H4 (cell line): ENCODE results near the gene FXYD2. TPM values are rescaled to one million over a fixed set of nuclear protein-coding genes. Genes with fewer than 3 reads are reported as not detected.
A peak's percentile ranks its signal among the peaks of the same experiment; 100 is the strongest.

ENCODE experiments used
- DNase-seq: peaks from one replicate; pipeline ENCODE4 v3.0.0-alpha.2; 2015; ENCODE audit warnings: low spot score
- total RNA-seq: library from RNA; depleted of rRNA; stranded (reverse); fragments of >200 nt; shearing (Covaris generic); gene quantifications from 2 replicates; pipeline ENCODE4 v1.2.3, GENCODE V29; 2014

The FXYD2 gene
- total RNA-seq, 1 experiment from 2014 or later: not detected

DNA sequence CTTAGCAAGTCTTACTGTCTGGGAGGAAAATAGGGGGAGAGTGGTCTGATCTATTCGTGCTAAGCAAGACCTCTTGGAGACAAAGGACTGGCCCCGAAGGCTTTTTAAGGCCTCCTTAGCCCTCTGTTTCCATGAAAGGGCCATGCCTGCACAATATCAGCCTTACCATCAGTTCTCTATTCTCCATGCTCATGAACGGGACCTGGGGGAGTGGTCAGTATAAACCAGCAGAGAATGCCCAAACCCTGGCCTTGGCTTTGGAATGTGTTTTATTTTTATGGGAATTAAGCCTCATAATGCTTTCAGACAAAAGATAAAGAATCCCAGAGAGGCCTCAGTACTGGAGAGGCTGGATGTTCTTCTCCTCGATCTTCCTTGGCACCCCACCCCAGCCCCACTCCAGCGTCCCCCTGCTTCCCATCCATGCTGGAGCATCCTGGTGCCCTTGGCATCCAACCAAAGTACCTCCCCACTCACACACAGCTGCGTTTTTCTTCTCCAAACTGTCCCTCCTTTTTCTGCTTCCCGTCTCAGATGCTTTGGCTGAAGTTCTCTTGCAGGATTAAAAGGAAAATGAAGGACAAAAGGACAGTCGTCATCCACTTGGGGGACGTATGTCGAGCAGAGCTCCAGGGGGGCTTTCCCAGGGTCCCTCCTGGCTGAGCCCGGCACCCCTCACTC lies 33.3 kb upstream of the FXYD2 start:
- DNase-seq: no peak

DNA sequence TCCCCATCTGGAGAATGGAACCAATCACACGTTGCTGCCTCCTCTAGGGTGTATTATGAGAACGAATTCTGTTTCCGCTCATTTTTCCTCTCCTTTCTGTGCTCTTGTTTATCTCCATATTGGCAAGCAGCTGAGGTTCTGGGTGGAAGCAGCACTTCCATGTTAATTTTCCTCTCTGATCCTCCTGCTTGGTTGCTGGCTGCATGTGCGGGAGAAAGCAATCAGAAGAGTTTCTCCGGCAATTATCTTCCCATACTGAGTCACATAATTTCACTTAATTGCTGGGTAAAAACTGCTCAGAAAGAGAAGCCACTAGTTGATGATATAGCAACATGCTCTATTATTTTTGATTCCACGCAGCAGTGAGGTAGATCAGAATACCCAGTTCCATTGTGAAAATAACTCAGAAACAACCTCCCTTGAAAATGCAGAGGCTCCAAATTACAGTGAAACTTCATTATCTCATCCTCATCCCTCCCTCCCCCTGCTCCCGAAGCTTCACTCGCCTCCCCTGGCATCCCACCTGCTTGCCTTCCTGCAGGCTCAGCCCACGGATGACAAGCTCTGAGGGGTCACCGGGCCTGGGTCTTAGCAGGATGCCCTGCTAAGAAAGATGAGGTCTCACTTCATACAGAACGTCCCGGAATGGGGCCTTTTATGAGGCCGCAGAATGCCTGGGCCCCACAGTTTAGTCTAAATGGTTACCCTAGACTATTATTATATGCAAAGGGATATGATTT lies 31.5 kb upstream of the FXYD2 start:
- DNase-seq: no peak

DNA sequence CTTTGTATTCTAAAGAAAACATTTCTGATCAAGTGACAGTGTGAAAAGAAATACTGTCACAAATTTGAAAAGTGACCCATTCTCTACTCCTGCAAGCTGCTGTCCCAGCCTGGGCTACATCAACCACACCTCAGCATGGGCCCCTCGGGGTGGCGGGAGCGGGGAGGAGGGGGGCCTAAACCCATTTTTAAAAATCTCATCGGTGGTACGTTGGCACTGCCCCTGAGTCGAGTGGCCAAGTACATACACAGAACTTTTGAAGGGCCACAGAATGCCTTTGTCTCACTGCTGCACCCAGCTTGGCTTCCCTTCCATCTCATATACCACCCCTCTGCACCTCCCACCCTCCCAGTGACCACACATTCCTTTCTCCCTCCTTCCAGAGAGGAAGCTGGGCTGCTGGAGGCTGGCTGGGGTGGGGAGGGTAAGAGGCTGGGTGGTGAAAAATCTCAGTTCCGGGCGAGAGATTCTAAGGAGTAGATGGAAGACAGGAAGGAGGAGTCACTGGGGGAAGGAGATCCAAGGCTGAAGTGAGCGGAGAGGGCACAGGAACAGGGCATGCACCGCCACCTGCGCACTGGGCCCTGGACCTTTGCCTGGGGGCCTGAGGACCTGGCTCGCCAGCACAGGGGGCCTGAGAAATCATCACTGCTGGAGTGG lies 30.8 kb upstream of the FXYD2 start:
- DNase-seq: no peak

DNA sequence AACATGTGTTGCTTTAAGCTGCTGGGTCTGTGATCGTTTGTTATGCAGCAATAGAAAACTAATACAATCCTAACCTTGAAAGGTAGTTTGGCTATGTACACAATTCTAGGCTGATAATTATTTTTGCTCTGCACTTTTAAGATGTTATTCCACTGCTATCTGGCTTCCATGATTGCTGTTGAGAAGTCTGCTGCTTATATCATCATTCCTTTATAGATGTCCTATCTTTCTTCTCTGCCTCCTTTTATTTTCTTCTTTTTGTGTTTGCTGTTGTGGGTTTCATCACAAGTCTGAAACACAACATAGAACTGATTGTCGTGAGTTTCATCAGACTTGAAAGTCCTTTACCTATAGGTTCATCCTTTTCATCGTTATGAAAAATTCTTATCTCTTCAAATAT lies 27.8 kb upstream of the FXYD2 start:
- DNase-seq: no peak

DNA sequence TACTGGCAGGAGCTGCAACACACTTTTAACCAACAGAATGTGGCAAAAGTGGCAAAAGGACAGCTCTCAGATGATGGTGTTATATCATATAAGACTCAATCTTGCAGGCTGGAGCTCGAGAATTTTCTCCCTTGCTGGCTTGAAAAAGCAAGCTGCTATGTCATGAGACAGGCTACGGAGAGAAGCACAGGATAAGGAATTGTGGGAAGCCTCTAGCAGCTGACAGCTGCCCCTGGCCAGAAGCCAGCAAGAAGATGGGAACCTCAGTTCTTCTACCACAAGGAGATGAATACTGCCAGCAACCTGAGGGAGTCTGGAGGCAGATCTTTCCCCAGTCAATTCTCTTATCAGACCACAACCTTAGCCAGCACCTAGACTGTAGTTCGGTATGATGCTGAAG lies 27.3 kb upstream of the FXYD2 start:
- no peak for DNase-seq

DNA sequence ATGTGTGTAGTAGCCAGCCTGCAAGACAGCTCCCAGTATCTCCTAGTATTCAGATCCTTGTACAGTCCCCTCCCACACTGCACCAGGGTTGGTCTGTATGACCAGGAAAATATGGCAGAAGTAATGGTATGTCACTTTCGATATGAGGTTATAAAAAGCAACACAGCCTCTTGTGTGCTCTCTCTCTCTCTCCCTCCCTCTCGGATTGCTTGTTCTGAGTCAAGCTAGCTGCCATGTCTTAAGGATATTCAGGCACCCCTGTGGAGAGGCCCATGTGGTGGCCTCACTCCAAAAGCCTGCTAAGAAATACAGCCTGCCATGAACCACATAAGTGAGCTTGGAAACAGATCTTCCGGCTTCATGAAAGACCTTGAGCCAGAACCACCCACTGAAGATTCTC lies 26.6 kb upstream of the FXYD2 start:
- no peak for DNase-seq

DNA sequence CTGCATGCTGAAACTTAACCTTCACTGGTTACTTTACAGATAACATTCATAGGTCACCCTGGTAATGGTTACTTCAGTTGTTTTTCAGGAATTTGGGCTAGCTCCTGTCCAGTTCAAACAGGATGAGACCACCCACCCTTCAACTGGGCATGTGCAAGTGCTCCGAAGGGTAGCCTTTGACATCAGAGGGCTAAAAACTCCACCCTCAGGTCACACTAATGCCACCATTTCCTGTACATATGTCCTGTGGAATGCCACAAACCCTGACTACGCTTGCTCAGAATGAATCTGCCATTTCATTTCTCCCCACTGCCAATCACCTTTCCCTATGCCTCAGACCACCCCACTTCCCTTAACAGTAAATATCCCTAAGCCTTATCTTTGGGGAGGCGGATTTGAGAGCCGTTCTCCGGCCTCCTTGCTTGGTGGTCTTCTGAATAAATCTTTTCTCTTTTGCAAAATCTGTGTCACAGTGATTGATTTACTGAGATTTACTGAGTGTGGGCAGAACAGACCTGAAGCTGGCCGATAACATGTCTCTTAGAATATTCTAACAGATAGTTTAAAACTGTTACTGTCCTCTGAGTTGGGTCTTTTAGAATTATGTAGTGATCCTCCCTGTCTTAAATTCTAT lies 25.4 kb upstream of the FXYD2 start:
- DNase-seq: no peak

DNA sequence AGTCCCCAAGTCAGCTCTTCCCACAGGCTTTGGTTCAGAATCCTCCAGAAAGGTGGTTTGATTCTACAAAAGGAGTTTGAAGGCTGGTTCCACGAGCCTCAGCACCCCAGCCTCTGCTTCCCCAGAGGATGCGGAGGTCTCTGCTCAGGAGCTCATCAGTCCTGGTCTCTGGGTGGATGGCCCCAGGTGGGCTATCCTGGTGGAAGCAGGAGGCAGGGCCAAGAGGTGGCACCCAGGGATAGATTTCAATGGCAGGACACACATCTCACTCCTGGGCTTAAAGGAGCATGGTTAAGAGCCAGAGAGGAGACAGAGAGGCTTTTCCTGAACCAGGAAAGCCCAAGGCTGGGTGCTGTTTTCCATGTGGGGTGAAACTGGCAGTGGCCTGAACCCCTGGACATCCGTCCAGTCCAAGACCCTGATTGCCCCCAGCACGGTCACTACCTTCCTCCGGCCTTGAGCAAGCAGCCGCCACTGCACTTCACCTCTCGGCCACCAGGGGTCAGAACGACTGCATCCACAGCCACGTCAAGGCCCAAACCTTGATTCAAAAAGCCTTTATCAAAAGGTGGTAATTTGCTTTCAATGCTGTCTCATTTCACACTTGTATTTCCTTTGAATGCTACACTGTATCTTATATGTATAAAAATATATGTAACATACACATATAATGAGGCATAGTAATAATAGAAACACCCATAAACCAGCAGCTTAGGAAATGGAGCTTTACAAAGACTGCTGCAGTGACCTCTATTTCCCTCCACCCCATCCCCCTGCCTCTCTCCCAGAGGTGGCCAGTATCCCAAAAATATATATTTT lies 19.3 kb upstream of the FXYD2 start:
- peak; percentile 48 for DNase-seq

DNA sequence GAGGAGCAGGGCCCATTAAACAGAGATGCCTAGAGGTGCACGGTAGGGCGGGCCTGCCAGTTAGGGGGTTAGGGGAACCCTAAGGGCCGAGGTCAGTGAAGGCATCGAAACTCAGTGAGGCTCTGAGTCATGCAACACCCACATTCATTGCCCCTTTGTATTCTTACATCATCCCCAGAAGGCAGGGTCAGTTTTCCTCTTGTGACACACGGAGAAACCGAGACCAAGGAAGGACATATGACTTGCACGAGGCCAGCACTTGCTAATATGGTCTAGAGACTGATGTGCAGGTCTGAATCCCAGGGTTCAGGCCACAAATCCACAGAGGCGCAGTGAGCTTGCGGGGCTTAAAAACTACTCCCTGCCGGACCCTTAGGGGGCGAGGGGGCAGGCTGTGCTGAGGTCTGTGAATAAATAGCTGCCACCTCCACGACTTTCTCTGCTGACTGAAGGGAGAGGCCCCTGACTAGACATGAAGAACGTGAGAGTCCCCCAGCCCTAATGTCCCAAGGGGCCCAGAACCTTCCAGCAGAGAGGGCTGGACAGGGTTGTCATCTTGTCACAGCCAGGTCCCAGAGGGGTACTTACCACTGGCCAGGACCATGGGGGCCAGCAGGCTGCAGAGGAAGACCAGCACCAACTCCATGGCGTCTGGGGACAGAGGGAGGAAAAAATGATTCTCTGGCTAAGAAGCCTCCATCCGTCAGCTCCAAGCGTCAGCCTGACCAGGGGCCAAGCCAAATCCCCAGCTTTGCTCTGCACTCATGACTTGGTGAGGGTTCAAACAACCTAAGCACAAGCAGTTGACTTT lies 17.8 kb upstream of the FXYD2 start:
- no peak for DNase-seq

DNA sequence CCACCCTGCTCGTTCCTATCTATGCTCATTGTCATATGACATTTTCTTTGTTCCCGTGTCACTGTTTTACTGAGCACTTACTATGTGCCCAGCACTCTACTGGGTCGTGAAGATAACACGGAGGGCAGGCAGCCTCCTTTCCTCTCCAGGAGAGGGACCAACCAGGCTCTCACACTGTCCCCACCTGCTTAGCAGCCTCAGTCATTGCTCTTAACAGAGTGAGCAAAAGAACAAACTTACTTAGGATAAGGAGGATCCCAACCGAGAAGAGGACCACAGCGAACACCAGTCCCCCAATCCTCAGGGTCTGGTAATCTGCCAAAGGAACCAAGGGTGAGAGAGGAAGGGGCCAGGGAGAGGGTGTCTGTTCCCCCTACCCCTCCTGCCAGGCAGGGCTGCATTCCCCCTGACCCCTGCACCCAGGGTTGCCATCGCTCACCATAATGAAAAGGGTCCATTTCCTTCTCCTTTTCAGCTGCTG lies 17.0 kb upstream of the FXYD2 start:
- DNase-seq: no peak

DNA sequence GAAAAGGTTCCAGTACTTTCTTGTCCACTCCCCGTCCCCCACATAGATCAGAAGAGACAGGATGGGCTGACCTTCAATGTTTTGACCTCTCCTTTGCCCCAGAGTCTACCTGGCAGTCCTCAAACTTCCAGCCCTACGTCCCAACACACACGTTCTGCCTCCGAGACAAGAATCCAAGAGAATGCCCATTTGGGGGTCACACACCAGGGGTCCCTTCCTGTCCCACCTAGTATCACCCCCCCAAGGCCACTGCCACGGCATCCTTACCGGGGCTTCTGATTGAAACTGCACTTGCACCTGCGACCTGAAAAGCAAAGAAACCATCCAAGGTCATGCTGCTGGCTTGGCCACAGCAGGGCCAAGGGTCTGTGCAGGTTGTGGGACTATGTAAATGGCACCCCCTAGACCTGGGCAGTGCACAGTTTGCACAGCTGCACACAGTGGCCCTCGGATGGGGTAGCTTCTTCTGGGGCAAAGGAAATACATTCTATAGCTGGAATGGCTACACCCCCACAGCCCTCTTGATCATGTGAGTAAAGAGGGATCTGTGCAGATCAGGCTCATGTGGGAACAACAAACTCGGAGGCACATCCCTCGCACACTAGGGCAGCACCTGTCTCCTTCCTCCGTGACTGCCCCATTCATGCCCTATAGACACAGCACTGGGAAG lies 16.5 kb upstream of the FXYD2 start:
- no peak for DNase-seq

DNA sequence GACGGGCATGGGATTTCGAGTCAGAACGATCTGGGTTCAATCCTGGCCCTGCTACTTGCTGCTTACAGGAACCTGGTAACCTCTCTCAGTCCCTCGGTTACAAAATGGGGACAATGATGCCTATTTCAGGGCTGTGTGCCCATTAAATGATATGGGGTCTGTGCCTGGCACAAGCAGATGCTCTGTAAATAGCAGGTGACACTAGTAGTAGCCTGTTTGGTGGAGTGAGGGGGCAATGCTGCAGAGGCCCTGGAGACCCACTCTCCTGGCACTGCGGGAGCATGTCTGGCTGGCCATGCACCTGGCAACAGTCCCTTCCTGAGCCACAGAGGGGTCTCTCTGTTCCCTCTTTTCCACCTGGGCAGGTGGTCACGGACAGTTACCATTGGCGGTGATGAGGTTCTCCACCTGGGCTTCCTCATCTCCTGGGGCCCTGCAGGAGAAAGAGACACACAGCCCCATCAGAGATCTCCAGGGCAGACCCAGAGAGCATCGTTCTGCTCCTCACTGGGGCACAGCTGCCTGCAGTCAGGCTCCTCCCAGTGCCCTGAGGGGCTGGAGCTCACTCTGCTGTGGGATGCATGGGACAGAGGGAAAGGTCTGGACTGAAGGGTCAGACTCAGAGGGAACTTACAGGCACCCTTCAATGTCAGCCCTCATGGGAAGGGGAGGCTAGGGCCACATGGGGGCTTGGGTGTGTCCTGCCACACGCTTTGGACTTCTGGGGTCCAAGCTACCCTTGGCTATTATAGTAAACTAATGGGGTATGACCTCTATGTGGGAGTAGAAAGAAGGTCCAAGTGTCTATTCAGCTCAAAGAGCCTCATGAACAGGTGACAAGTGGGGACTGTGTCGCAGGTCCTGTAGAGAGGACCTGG lies 15.6 kb upstream of the FXYD2 start:
- no peak for DNase-seq

DNA sequence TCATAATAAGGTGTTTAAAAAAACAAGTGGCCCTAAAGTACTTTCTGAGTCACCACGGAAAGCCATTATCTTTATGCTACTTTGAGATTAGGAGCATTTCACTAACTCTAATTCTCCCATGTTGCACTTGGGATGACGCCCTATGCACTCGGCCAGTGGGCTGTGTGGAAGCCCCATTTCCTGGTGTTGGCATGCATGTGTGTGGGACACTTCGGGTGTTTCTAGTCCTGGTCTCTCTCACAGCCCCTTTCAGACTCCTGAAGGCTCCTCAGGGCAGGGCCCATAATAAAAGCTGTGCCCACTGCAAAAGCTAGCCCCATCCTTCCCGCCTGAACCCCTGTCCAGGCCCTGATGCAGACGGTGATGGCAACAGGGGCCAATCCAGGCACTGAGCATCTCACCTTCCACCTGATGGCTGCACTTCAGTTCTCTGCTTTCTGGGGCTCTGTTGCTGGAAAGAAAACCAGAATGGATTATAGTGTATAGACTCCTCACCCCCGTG lies 14.9 kb upstream of the FXYD2 start:
- no peak for DNase-seq

DNA sequence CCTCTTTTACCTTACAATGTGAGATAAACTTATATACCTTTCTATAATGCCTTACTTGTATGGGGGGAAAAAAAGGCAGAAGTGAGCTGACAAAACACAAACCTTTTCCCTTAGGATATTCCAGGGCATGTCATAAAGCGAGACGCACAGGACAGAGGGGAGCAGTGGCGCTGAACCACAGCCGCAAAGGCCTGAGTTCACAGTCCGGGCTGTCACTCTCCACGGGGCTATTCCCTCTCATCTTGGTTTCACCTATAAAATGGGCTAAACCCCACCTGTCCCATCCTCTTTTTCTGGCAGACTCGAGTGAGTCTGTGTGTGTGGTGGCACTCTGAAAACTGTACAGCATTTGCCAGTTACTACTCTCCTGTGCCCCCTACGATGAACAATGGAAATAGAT lies 14.4 kb upstream of the FXYD2 start:
- DNase-seq: no peak

DNA sequence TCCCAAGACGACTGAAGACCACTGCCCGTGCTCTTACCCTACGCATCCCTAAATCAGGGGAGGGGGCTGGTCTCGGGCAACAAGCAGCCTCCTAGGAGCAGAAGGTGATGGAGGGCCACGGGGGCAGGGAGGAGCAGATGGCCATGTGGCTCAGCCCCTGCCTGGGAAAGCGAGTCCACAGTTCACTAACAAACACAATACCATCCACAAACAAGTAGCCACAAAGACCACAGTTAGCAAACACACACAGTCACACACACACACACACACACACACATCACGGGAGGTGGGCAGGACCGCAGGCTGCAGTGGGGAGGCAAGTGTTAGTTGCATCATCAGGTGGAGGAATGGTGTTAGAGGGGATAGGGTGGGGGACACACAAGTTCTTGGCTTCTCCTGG lies 13.2 kb upstream of the FXYD2 start:
- no peak for DNase-seq

DNA sequence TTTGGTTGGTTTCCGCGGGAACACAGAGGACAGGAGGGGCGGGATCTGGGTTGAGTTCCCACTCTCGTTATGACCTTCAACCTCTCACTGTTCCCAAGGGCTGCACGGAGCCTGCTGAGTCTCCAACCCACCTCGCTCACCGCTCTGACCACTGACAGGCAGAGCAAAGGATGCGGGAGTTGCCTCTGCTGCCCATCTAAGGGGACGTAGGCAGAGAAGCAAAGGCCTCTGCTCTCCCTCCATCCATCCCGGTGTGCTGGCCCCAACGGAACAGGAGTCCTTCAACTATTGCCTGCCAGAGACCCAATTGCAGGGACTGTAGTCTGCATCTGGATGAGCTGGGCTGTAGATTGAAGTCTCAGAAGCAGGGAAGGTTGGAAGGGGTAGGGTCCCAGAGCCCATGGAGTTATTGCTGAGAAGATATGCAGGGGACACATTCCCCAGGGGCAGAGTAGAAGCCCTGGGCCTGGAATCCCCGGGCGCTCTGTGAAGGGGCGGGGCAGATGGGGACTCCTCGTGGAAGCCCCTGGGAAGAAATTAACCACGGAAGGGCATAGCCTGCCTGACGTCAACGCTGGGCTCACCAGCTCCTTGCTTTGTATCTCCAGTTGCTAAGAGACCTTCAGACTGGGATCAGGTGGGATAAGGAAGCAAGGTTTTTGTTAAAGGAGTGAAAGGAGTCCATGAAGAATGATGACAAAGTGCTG lies 12.7 kb upstream of the FXYD2 start:
- DNase-seq: no peak

DNA sequence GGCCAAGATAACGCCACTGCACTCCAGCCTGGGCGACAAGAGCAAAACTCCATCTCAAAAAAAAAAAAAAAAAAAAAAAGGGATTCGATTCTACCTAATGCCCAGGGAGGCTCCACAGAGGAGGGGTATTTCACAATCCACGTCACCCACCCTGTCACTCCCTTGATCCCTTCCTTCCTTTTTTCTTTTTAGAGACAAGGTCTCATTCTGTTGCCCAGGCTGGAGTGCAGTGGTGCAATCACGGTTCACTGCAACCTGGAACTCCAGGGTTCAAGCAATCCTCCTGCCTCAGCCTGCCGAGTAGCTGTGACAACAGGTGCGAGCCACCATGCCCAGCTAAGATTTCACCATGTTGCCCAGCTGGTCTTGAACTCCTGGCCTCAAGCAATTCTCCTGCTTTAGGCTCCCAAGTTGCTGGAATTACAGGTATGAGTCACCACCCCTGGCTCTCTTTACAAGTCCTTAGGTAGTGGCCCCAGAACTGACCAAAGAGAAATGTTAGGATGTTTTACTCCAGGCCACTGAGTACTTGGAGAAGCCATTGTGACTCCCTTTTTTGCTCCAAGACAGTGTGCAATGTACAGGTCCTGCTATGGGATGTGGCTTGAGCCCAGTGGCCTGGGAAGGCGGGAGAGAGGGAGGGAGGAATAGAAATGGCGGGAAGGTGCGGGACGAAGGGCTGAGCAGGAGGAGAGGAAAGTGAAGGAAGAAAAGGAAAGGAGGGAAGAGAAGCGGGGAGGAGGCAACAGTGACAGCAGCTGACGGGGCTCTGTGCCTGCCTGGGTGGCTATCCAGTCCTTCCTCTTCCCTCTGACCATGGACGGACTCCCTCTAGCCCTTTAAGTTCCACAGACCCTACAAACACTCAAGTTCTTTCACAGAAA lies 11.8 kb upstream of the FXYD2 start:
- no peak for DNase-seq
